HL-60/S4 (cell line): ENCODE results near the gene FMNL1.

Experiments
- in situ Hi-C: fragments of 300-500 bp; cut with MboI; formaldehyde crosslinking; loops from 2 replicates; pipeline ENCODE4 v1.14.3; 2022; ENCODE audit warnings: low sequenced_read_pairs

FMNL1 gene

DNA sequence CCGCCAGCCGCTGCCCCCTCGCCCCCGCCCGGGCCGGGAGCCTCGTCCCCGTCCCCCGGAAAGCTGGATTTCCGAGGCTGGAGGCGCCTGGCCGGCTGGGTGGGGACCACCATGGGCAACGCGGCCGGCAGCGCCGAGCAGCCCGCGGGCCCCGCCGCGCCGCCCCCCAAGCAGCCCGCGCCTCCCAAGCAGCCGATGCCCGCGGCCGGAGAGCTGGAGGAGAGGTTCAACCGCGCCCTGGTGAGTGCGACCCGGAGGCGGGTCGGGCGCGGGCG, 266 bp downstream of the FMNL1 start:
- in situ Hi-C loops, result no loop called here

DNA sequence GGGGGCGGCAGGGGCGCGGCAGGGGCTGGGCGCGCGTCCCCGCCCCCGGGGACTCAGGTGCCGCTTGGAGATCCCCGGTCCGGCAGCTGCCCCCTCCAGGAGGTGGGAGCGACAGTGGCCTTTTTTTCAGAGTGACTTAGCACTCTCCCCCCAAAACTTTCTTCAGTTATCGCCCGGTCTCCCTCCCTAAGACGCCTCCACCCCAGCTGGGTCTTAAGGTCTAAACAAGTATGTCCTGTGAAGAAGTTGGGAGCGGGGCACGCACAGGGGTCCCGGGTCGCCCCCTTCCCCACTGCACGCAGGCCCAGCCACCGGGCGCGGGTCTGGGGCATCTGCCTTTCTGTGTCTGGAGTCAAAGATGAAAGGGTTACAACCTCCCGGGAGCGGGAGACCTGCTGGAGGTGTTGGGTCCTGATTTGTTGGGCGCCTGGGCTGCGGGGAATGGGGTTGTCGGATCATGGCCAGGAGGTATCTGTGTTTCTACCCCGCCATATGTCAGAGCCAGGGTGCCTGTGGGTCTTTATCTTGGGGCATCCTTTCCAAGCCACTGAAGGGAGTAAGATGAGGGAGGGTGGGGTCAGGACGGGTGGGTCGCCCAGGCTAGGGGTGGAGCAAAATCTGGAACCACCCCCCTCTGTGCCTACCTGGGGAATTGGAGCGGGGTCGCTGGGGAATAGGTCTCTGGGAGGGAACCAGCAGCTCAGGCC, 757 bp downstream of the FMNL1 start:
- in situ Hi-C loops, result no loop called here

DNA sequence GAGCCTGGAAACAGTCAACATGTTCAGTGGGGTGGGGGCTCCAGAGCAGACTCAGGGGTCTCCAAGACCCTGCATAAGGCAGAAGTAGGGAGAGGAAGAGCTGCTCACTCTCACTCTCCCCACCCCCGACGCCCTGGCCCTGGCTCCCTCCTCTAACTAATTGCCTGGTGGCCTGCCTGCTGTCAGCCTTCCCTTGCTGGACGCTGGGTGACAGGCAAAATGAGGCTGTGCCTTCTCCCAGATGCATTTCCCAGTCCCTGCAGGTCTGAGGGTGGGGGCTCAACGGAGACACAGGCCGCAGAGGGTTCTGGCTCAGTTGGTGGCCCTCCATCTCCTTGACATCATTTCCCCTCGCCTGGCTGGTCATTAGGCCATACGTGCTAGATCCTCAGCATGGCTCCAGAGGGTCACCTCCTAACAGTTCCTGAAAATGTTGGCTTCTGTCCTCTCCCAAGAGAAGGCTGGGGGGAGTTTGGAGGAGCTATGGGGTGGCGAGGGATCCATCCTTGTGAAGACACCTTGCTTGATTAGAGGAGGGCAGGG, 1.4 kb downstream of the FMNL1 start:
- in situ Hi-C loops, result no loop called here

DNA sequence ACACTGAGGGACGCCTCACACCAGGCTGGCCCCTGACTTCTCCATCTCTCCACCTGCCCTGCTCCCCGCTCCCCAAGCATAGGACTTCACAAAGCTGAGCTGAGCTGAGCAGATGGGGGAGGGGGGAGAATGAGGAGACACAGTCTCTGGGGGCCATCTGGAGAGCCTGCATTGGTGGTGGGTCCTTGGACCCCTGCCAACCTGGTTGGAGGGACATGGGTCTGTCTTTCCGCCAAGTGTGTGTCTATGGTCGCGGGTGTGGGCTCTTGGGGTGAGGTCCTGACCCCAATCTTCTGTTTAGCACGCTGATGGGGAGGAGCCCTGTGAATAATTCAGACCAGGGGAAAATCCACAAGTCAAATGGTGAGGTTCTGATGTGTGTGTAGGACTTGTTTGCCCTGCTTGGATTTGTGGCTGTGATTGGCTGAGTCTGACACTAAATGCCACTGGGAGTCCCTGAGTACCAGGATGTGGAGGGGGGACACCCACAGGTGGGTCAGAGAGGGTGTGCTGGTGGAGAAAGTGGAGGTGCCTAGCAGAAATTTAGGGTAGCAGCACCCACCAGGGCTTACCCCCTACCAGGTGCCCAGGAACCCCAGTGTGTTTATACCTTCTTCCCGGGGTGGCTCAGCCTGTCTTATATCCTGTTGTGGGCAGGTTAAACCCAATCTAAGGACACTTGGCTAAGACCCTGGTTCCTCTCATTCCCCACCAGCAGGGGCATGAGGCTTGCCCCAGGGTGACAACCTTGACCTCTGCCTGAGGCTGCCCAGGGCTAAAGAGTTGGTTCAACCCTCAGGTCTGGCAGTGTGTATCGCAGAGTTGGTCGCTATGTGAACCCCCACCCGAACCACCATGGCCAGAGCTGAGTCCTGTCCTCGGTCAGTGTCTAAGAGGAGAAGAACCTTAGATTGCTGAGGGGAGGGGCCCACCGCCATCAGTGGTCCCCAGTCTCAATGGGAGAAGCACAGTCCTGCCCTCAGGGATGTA, 2.1 kb downstream of the FMNL1 start:
- in situ Hi-C loops, result no loop called here

DNA sequence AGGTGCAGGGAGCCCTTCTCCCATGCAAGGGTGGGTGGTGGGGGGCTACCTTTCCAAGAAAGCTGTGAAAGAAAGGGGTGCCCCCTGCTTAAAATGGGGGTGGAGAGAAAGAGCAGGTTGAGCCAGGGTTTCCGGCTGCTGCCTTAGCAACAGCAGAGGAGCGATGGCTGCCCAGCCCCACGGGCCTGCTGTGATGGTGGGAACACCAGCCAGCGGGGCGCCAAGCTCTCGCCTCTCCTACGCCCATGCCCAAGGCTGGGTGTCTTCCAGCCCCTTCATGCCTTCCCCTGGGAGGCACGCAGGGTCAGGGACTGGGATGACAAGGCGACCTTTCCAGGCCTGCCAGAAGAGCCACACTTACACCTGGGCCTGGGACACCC, 3.0 kb downstream of the FMNL1 start:
- in situ Hi-C loops, result no loop called here

DNA sequence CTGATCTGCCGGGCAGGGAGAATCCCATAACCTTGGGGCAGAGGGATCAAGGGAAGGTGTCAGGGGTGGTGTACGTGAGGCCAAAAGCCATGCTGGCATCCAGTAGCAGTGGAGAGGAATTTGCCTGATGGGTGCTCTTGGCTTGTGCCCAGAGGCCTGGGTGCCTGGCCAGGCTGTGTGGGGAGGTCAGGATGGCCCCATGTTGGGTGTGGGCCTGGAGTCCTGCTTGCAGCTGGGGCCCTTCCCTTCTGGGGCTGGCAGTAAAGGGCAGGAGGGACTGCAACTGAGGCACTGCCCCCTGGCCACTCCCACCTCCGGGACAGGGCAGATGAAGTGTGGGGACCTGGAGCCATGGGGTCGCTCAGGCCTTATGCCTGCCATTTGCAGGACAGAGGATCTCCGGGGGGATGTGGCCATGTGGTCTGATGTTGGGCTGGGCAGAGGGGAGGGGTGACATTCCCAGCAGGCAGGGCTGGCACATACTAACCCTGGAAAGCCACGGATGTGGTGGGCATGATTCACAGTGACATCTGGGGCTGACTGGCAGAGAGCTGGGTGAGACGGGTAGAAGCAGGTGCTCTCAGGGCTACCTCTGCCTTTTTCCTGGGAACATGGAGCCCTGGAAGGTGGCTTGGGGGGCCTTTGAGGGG, 3.5 kb downstream of the FMNL1 start:
- in situ Hi-C loops, result no loop called here

DNA sequence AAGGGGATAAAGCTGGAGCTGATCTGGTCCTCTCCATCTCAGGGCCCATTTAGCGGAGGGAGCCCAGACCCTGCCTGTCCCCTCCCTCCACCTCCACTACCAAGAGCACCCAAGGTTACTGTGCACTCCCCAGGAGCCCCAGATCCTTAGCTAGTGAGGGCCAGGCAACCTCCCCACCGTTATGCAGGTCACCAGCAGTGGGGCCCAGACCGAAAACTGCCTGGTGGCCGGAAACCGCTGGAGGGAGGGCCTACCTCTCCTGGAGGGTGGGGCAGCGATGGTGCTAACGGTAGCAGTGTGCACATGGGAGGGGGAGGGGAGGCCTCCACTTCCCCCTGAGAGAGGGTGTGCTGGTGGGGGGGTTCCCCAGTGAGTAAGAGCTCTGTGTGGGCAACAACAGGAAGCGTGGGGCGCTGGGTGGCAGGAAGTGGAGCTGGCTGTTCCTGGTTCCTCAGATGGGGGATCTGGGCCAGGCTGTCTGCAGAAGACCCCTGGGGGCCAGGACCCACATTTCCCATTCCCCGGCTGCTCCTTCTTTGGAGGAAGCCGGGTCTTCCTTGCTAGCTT, 4.4 kb downstream of the FMNL1 start:
- in situ Hi-C loops, result no loop called here

DNA sequence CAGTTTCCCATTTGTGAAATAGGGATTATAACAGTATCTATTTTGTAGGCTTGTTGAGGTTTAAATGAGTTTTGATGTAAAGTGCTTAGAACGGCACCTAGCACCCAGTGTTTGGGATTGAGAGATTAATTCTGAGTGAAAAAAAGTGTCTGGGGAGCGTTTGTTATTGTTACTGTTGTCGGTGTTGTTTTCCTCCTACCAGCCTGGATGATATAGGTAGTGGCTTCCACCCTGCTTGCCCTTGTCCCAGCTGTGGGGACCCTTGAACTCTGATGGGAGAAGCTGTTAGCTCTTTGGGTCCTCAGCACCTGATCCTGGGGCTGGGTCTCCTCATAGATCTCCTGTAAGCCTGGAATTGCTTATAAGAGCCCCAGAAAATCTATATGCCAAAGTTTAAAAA, 4.9 kb downstream of the FMNL1 start:
- in situ Hi-C loops, result no loop called here

DNA sequence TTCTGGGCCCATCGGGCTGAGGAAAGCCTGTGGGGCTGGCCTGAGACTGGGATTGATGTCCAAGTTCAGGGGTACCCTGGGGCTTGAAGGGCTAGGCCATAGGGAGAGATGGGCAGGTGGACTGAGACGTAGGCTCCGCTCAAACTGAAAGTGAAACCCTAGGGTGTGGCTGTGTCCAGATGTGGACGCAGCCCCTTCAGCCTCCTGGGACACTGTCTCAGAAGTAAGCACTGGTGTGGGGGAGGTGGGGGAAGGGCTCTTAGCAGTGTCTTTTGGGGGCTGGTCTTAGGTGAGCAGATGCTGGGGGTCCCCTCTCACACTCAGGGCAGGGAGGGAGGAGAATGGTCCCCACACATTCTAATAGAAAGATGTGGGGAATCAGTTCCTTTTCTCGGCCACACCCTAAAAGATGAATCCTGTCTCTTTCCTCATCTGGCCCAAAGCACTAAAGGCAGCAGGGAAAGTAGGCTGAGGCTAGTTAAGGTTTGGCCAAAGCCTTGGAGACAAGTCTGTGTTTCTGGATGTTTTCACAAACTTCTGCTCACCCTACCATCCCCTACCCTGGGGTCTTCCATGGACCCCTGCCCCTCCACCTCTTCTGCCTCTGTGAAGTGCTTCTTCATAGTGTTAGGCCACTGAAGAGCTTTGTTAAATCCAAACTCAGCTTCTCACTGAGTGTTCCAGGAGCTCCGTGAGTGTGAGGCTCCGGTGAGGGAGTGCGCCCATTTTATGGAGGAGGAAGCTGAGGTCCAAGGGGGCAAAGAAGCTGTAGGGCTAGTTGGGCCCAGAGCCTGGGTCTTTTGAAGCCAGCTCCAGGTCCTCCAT, 5.6 kb downstream of the FMNL1 start:
- in situ Hi-C loops, result no loop called here

DNA sequence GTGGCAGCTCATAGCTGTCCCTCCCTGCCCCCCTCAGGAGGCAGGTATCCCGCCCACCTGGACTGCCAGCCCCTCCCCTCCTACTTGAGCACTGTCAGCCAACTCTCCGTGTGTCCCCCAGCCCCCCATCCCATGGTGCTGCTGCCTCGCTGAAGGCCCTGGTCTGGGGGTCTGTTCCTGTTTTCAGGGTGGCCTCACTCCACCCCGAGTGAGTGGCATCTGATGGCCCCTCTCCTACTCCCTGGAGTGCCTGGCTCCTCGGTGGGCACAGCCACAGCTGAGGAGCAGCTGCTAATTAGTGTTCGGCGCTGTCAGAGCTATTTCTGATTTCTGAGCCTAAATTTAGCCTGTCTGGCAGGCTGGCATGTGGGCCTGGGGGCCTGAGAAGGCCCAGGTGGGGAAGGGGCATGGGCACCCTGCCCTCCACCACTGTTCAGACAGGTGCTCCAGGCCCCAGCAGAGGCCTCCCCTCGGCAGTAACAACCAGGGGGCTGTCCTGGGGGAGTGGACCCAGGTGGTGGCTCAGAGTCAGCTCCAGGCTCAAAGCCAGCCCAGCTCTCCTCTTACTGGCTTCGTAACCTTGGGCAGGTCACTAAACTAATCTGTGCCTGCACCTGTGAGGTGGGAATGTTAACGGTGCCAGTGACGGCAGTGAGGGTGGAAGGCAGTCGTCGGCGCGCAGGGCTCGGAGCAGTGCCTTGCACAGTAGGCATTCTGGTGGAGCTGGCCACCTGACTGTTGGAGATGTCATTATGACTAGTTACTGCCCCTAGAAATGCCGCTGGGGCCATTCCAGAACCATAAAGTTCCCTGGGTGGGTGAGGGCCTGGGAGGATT, 6.5 kb downstream of the FMNL1 start:
- in situ Hi-C loops, result no loop called here

DNA sequence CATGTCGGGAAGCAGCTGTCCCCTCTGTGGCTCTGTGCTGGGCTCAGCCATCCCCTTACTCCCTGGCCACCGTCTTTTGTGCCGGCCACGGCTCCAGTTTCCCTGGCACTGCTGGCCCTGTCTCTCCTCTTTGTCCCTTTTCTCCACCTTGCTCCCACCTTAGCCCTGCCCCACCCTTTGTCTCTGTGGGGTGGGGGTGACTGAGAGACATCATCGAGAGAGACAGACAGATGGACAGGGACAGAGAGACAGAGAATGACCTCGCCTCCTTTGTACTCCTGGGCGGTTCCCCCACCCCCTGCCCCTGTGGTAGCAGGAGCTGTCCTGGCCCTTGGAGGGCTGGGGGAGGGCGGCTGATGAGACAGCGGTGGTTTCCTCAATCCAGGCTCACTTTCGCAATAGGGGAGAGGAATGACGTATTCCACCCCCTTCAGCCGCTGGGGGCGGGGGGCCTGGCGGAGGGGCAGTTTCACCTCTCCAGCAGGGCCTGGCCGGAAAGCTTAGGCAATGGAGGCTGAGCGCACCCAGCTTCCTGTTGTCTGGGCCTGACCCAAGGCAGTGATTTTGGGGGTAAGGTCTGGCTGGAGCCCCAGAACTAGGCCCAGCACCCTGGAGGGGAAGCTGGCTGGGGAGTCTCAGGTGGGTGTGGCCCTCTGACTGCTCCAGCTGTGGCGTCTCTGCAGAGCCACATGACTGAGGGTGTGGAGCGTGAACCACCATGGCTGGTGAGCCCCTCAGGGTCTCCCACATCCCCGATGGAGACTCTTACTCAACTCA, 7.3 kb downstream of the FMNL1 start:
- in situ Hi-C loops, result no loop called here

DNA sequence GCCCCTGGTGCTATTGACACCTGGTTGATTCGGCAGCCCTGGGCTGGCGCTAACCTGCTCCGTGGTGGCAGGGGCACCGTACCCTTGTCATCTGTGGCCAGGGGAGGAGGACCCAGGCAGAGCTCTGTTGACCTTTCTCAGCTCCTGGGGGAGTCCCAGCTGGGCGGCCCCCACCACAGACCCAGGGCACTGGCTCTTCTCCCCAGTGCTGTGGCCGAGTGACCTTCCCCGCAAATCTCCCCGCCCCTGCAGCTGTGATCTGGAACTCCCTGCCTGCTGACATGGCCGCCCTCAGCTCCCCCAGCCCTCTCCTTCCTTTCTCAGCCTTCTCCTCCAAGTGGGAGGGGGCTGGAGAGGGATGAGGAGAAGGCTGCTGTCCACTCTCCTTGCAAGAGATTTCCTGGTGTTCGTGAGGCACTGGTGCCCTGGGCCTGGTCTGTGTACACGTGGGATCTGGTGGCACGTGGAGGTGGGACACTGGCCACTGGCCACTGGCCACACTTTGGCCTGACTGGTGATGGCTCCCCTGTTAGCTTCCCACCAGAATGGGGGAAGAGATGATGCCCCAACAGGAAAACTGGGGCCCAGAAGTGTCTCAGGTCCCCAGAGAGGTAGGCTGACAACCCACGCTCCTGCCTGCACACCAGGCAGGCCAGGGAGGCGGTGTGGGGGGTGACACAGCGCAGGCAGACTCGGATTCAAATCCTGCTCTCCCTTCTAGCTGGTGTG, 8.2 kb downstream of the FMNL1 start:
- in situ Hi-C loops, result no loop called here

DNA sequence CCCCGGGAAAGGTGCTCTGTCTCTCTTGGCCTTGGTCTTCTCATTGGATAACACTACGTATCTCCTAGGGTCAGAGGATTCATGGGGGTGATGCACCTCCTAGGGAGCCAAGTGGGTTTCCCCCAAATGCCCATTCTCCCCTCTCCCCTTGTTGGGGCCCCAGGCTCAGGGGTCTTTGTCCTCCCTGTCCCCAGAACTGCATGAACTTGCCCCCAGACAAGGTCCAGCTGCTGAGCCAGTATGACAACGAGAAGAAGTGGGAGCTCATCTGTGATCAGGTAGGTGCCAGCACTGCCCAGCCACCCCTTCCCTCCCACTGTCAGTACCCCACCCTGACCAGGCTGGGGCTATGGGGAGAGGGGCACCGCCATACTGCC, 8.7 kb downstream of the FMNL1 start:
- in situ Hi-C loops, result no loop called here

DNA sequence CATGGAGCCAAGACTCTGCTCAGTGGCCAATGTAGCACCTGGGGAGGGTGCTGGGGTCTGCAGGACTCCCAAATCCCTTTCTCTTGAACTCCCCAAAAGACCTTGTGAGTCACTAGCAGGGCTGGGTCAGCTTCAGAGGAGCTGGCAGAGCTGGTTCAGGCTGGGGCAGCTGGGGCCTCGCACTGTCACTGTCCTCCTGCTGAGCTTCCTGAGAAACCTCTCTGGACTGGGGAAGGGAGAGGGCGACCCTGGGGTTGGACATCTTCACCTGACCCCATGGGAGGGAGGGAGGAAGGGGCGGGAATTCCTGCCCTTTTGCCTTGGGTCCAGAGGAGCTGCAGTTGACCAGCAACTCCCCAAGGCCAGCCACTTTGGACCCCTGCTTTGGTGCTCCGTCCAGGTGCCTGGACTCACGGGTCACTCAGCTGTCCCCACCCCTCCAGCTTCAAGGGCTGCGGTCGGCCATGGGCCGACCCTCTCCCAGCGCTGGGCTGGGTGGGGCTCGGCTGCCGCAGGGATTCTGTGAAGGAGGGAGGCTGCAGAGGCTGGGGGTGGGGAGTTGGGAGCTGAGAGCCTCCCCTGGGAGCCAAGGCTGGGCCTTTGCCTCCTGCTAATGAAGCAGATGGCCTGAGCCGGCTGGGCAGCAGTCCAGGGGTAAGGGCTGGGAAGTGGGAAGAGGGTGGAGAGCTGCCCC, 9.2 kb downstream of the FMNL1 start:
- in situ Hi-C loops, result no loop called here

DNA sequence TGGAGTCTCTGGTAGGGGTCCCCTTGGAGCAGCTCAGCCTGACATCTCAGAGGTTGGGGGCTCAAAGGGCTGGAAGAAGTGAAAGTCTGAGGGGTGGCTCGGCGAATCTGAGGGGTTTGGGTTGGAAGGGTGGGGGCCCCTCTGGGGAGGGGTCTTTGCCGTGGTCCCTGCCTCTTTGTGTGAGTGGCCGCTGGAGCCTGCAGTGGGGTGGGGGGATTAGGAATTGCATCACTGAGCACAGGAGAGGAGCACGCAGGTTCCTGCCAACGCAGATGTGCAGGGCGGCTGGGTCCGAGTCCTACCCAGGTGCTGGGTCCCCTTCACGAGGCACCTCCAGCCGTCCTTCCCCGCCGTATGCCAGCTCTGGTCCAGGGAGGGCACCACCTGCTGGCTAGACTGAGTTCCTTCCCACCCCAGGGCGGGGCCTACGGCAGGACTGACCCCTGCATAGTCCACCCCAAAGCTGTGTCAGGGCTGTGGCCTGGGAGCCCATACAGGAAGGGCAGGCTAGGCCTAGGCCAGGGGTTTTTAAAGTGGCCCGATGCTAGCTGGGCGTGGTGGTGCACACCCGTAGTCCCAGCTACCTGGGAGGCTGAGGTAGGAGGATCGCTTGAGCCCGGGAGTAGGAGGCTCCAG, 9.9 kb downstream of the FMNL1 start:
- in situ Hi-C loops, result no loop called here

DNA sequence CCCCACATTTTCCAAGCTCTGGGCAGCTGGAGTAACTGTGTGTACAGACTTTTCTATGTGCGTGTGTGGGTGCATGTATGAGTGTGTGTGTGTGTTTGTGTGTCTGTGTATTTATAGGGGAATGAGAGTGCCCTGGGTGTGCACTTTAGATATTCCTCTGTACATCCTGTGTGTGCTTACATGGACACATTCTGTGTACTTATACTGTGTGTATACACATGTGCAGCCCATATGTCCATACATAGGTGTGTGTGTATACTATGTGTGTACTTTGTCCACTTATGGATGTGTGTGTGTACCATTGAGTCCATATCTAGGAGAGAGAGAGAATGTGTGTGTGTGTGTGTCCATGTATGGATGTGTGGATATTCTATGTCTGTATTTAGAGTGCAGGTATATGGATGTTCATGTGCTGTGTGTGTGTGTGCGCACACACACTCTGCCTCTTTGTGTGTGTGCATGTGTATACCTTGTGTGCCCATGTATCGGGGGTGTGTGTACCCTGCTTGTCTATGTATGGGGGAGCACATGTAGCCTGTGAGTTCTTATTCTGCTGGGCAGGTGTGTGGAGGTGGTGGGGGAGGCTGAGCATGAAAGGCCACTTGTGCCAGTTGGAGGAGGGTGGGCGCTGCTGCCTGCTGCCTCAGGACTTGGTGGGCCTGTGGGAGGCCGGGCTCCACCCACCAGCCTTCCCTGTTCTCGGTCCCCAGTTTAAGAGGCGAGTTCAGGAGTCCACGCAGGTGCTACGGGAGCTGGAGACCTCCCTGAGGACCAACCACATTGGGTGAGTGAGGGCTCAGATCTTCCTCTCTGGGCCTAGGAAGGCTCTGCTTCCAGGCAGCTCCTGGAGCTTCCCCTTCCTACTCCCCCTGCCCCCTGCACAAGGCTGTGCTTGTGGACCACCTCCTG, 11.1 kb downstream of the FMNL1 start:
- in situ Hi-C loops, result no loop called here
